ENCODE data around the gene EEF2. TPM values are rescaled to one million over a fixed set of nuclear protein-coding genes. Genes with fewer than 3 reads are reported as not detected.

EEF2 gene
- 1,000 to 10,000 TPM; 1,913 to 2,886 TPM for total RNA-seq
- polyA plus RNA-seq (2013, experiment 1 of 2) = 1,668 TPM
- 1,515 TPM for polyA plus RNA-seq (2013, experiment 2 of 2)
- long read RNA-seq, experiment 1, transcript EEF2-202 (2 exons, 580 nt) = minor isoform, 8 of 808 reads
- long read RNA-seq, experiment 1, transcript EEF2-201 (15 exons, 3,164 nt) = major isoform, 254 of 808 reads
- long read RNA-seq, experiment 1, partial matches to known transcripts = 509 of 808 reads
- long read RNA-seq, experiment 1, other reads (novel, unspliced or antisense) = 37 of 808 reads
- long read RNA-seq, experiment 2, transcript EEF2-201 (15 exons, 3,164 nt) = major isoform, 2,049 of 2,468 reads
- long read RNA-seq, experiment 2, partial matches to known transcripts = 389 of 2,468 reads
- long read RNA-seq, experiment 2, other reads (novel, unspliced or antisense) = 30 of 2,468 reads
- long read RNA-seq, experiment 3, transcript EEF2-201 (15 exons, 3,164 nt) = major isoform, 8,490 of 8,771 reads
- long read RNA-seq, experiment 3, partial matches to known transcripts = 194 of 8,771 reads
- long read RNA-seq, experiment 3, other reads (novel, unspliced or antisense) = 87 of 8,771 reads
- long read RNA-seq, experiment 4, transcript EEF2-201 (15 exons, 3,164 nt) = major isoform, 60 of 565 reads
- long read RNA-seq, experiment 4, partial matches to known transcripts = 501 of 565 reads
- long read RNA-seq, experiment 4, other reads (novel, unspliced or antisense) = 4 of 565 reads

DNA sequence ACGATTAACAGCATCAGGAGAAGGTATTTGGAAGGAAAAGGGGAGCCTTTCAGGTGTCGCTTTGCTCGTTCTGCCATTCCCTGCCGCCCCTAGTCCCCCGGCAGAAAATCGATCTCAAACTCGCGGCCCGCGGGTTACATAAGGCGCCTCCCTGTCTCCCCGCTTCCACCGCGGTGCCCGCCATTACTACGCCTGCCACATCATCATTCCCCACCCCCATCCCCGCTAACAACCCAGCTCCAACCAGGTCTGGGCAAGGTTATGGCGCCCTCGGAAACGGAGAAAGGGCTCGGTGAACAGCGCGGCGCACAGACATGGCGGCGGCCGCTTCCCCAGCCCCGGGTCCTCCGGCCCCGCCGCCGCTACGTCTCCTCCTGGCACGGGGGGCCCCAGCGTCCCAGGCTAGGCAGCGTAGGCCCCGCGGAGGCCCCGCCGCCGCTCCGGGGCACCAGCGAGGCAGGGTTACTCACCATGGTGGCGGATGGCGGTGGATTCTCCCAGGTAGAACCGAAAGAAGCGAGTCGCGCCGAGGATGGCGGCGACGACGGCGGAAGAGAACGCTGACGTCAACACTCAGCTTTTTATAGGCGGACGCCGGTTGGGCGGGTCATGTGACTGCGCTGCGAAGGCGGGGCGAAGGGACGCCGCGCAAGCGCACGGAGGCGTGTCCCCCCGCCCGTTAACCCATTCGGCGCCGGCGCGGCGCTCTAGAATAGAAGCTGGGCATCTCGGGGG lies at the start of gene EEF2:
Gene EEF2 (minus strand): TSS at position 556 of the 735 bp plus-strand sequence. CDS start 83 bp downstream, at position 473.
- WGBS, 2 experiments (ENCODE audit: insufficient coverage in 1 of 2, insufficient read length in 1 of 2) = 0 to 1% methylated on average over 35 to 80 of the region's 80 CpGs
- Histone ChIP-seq H3K27ac (ENCODE audit: low read depth, low read length) (peak within 1 kb of the TSS; percentile 97), H3K27me3 (ENCODE audit: control insufficient read depth, insufficient read depth, low read length, poor library complexity, severe bottlenecking) (no peaks in the 10 kb centered on the region), H3K9me3 (ENCODE audit: control insufficient read depth, low read length) (no peaks in the 10 kb centered on the region), H3K4me3 (ENCODE audit: low read length) (peak within 1 kb of the TSS; percentile 93), H3K4me1 (ENCODE audit: control insufficient read depth, insufficient read depth, low read length) (peaks cover 12% of the 10 kb centered on the region), H3K36me3 (ENCODE audit: control insufficient read depth, insufficient read depth, low read length) (peaks cover 47% of the 10 kb centered on the region), H3K9ac (ENCODE audit: extremely low read depth, low read length, poor library complexity, severe bottlenecking) (peak within 1 kb of the TSS; percentile 100)
- peaks cover 51% of the 10 kb centered on the region for H3K36me3 Mint-ChIP-seq (ENCODE audit: low read depth)
- DNase-seq = peak; percentile 94
- H3K4me3 Mint-ChIP-seq = peak within 1 kb of the TSS; percentile 99
- no peaks in the 10 kb centered on the region for H3K27me3 Mint-ChIP-seq (ENCODE audit: insufficient read depth)
- H3K27ac Mint-ChIP-seq = peak within 1 kb of the TSS; percentile 99
- no peaks in the 10 kb centered on the region for H3K9me3 Mint-ChIP-seq
- peaks cover 27% of the 10 kb centered on the region for H3K4me1 Mint-ChIP-seq
- TF ChIP-seq, protein P1, sequence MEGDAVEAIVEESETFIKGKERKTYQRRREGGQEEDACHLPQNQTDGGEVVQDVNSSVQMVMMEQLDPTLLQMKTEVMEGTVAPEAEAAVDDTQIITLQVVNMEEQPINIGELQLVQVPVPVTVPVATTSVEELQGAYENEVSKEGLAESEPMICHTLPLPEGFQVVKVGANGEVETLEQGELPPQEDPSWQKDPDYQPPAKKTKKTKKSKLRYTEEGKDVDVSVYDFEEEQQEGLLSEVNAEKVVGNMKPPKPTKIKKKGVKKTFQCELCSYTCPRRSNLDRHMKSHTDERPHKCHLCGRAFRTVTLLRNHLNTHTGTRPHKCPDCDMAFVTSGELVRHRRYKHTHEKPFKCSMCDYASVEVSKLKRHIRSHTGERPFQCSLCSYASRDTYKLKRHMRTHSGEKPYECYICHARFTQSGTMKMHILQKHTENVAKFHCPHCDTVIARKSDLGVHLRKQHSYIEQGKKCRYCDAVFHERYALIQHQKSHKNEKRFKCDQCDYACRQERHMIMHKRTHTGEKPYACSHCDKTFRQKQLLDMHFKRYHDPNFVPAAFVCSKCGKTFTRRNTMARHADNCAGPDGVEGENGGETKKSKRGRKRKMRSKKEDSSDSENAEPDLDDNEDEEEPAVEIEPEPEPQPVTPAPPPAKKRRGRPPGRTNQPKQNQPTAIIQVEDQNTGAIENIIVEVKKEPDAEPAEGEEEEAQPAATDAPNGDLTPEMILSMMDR (conservative IDR thresholded peaks at IDR 0.05) = no peak

DNA sequence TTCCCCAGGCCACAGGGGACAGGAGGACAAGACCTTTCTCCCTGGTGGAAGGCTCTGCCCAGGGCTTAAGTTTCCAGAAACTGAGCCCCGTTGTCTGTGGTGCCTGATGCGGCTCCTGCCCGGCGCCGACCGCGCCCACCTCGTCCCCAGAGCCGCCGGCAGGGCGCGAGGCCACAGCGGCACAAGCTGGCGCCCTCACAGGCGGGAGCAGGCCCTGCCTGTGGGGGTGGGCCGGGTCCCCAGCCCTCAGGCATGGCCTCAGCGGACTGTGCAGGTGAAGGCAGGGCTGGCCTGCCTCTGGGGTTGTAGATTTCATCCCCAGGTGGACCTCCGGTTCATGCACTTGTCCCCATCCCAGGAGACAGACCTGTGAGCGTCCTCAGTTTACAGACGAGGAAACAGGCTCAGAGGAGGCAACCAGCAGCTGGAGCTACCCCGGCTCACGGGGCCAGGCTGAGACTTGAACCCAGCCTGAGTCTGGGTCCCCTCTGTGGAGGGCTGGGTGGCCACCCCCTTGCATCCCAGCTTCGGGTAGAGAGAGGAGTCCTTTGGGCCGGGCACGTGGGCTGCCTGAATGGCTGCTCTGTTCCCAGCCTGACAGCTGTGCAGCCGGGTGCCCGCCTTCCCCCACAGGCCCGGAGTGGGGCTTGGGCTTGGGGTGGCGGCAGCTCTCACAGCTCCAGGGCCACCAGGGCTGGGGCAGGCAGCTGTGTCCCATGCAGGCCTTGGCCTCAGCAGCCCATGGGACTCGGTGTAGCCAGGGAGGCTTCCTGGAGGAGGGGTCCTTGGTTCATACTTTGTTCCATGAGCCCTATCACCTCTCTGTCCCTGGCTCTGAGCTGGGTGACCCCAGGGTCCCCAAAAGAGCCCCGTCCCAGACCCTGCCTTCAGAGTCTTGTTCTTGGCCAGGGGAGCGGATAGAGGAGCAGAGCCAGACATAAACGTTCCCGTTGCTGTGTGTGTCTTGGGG lies 49.1 kb upstream of the EEF2 start:
- DNase-seq = no peak
- peaks cover 2% of the 10 kb centered on the region for H3K9me3 Mint-ChIP-seq
- Histone ChIP-seq H3K27ac (ENCODE audit: low read depth, low read length) (no peak overlapping the region), H3K36me3 (ENCODE audit: control insufficient read depth, insufficient read depth, low read length) (peaks cover 20% of the 10 kb centered on the region), H3K9ac (ENCODE audit: extremely low read depth, low read length, poor library complexity, severe bottlenecking) (no peak overlapping the region), H3K4me3 (ENCODE audit: low read length) (no peak overlapping the region), H3K27me3 (ENCODE audit: control insufficient read depth, insufficient read depth, low read length, poor library complexity, severe bottlenecking) (no peaks in the 10 kb centered on the region), H3K9me3 (ENCODE audit: control insufficient read depth, low read length) (no peaks in the 10 kb centered on the region), H3K4me1 (ENCODE audit: control insufficient read depth, insufficient read depth, low read length) (no peaks in the 10 kb centered on the region)
- H3K4me3 Mint-ChIP-seq = no peak overlapping the region
- no peaks in the 10 kb centered on the region for H3K27me3 Mint-ChIP-seq (ENCODE audit: insufficient read depth)
- peaks cover 15% of the 10 kb centered on the region for H3K36me3 Mint-ChIP-seq (ENCODE audit: low read depth)
- 94 to 98% methylated on average over 22 to 34 of the region's 34 CpGs for WGBS, 2 experiments (ENCODE audit: insufficient coverage in 1 of 2, insufficient read length in 1 of 2)
- no peaks in the 10 kb centered on the region for H3K4me1 Mint-ChIP-seq
- TF ChIP-seq, protein P1 (conservative IDR thresholded peaks at IDR 0.05) = no peak
- H3K27ac Mint-ChIP-seq = no peak overlapping the region

All from endodermal cell (in vitro differentiated cells).